ENCODE measurements around the gene GPD2.
"Not testable (repeated sequence)": the region's sequence is repeated elsewhere in the genome, so short reads cannot be mapped to it uniquely, and the experiment has no call there.

Gene GPD2

DNA sequence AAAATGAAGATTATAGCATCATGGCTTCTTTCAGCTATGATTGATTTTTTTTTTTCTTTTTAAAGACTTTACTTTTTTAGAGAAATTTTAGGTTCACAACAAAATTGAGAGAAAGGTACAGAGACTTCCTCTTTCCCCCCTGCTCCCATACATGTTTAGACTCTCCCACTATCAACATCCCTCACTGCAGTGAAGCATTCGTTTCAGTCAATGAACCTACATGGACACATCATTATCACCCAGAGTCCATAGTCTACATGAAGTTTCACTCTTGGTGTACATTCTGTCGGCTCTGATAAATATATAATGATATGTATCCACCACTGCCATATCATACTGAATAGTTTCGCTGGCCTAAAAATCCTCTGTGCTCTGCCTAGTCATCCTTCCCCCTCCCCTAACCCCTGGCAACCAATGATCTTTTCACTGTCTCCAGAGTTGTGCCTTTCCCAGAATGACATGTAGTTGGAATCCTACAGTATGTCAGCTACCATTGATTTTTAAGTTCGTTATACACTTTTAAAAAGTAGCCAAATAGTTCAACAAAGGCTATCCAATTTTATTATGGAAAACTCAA is 86.8 kb downstream of the GPD2 start:
- ATAC-seq (ENCODE audit: low read depth) = no peak

DNA sequence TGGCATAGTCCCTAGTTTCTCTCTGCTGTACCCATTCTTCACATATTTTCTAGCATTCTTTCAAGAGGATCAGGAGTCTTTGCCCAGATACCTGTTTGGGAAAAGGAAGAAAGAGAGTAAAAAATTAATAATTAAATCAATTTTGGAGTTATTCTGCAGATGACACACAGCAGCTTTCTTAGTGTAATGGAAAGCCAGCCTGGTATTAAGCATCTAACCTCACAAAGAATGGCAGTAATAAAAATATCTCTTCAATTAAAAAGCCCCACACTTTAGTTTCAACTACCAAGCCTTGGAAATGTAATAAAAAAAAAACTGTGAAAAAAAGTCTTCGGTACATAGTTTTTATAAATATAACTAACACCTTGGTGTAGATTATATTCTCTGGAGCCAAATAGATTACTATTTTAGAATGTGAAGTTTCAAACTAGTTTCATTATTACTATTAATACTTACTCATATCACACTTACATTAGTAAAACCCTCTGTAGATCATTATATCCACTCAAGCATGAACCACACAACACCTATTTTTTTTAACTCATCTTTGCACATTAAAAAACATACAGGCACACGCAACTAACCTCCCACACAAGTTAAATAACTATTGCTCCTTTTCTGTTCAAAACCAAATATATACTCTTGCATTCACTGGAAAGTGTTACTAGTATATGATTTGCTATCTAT is 90.9 kb downstream of the GPD2 start:
- TF ChIP-seq, protein P1, sequence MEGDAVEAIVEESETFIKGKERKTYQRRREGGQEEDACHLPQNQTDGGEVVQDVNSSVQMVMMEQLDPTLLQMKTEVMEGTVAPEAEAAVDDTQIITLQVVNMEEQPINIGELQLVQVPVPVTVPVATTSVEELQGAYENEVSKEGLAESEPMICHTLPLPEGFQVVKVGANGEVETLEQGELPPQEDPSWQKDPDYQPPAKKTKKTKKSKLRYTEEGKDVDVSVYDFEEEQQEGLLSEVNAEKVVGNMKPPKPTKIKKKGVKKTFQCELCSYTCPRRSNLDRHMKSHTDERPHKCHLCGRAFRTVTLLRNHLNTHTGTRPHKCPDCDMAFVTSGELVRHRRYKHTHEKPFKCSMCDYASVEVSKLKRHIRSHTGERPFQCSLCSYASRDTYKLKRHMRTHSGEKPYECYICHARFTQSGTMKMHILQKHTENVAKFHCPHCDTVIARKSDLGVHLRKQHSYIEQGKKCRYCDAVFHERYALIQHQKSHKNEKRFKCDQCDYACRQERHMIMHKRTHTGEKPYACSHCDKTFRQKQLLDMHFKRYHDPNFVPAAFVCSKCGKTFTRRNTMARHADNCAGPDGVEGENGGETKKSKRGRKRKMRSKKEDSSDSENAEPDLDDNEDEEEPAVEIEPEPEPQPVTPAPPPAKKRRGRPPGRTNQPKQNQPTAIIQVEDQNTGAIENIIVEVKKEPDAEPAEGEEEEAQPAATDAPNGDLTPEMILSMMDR (IDR thresholded peaks at IDR 0.05; ENCODE audit: poor library complexity, severe bottlenecking) = no peak
- no peak overlapping the region for H3K4me3 ChIP-seq (ENCODE audit: severe bottlenecking)
- no peaks in the 10 kb centered on the region for H3K9me3 ChIP-seq (ENCODE audit: severe bottlenecking)
- H3K27ac ChIP-seq (ENCODE audit: poor library complexity, severe bottlenecking) = no peak overlapping the region
- H3K4me1 ChIP-seq (ENCODE audit: insufficient read depth, poor library complexity, severe bottlenecking) = no peaks in the 10 kb centered on the region
- ATAC-seq (ENCODE audit: low read depth) (no peak), DNase-seq (ENCODE audit: low spot score) (no peak)
- H3K27me3 ChIP-seq (ENCODE audit: insufficient read depth, poor library complexity, severe bottlenecking) = no peaks in the 10 kb centered on the region
- H3K36me3 ChIP-seq (ENCODE audit: low read depth) = peaks cover 11% of the 10 kb centered on the region

More for the DNA sequence above, 86.8 kb downstream of the GPD2 start:
- Histone ChIP-seq H3K4me3 (ENCODE audit: severe bottlenecking) (no peak overlapping the region), H3K36me3 (ENCODE audit: low read depth) (peaks cover 11% of the 10 kb centered on the region), H3K27ac (ENCODE audit: poor library complexity, severe bottlenecking) (no peak overlapping the region), H3K27me3 (ENCODE audit: insufficient read depth, poor library complexity, severe bottlenecking) (no peaks in the 10 kb centered on the region), H3K9me3 (ENCODE audit: severe bottlenecking) (no peaks in the 10 kb centered on the region), H3K4me1 (ENCODE audit: insufficient read depth, poor library complexity, severe bottlenecking) (no peaks in the 10 kb centered on the region)
- no peak for DNase-seq (ENCODE audit: low spot score)
- TF ChIP-seq, protein P1 (IDR thresholded peaks at IDR 0.05; ENCODE audit: poor library complexity, severe bottlenecking) = no peak

DNA sequence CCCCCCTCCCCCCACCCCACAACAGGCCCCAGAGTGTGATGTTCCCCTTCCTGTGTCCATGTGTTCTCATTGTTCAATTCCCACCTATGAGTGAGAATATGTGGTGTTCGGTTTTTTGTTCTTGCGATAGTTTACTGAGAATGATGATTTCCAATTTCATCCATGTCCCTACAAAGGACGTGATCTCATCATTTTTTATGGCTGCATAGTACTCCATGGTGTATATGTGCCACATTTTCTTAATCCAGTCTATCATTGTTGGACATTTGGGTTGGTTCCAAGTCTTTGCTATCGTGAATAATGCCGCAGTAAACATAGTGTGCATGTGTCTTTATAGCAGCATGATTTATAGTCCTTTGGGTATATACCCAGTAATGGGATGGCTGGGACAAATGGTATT is 92.4 kb downstream of the GPD2 start:
- H3K36me3 ChIP-seq (ENCODE audit: low read depth); H3K4me1 ChIP-seq (ENCODE audit: insufficient read depth, poor library complexity, severe bottlenecking); DNase-seq (ENCODE audit: low spot score); H3K27me3 ChIP-seq (ENCODE audit: insufficient read depth, poor library complexity, severe bottlenecking); ATAC-seq (ENCODE audit: low read depth); H3K4me3 ChIP-seq (ENCODE audit: severe bottlenecking); H3K27ac ChIP-seq (ENCODE audit: poor library complexity, severe bottlenecking); H3K9me3 ChIP-seq (ENCODE audit: severe bottlenecking): not testable (repeated sequence)

DNA sequence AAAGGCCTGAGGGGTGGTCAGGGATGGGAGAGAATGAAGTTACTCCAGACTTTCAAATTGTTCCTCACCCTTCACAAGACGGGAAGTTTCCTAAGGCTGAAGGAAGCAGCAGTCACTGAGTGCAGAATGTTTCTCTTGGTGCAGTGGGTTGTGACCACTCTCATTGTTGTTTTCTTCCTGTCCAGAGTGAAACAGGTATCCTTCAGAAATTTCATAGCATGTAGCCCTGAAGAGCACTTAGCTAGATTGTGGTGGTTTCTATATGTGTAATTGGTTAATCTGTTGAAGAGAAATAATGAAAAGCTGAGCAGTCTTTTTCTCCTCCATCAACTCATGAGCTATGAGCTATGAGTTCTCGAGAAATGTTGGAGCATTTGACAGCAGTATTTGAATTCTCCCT is 96.8 kb downstream of the GPD2 start:
- H3K36me3 ChIP-seq (ENCODE audit: low read depth) = no peaks in the 10 kb centered on the region
- H3K4me3 ChIP-seq (ENCODE audit: severe bottlenecking) = no peak overlapping the region
- no peaks in the 10 kb centered on the region for H3K9me3 ChIP-seq (ENCODE audit: severe bottlenecking)
- H3K4me1 ChIP-seq (ENCODE audit: insufficient read depth, poor library complexity, severe bottlenecking) = peaks cover 6% of the 10 kb centered on the region
- no peaks in the 10 kb centered on the region for H3K27me3 ChIP-seq (ENCODE audit: insufficient read depth, poor library complexity, severe bottlenecking)
- TF ChIP-seq, protein P1 (IDR thresholded peaks at IDR 0.05; ENCODE audit: poor library complexity, severe bottlenecking) = no peak
- ATAC-seq (ENCODE audit: low read depth) = no peak
- DNase-seq (ENCODE audit: low spot score) = no peak
- H3K27ac ChIP-seq (ENCODE audit: poor library complexity, severe bottlenecking) = no peak overlapping the region

DNA sequence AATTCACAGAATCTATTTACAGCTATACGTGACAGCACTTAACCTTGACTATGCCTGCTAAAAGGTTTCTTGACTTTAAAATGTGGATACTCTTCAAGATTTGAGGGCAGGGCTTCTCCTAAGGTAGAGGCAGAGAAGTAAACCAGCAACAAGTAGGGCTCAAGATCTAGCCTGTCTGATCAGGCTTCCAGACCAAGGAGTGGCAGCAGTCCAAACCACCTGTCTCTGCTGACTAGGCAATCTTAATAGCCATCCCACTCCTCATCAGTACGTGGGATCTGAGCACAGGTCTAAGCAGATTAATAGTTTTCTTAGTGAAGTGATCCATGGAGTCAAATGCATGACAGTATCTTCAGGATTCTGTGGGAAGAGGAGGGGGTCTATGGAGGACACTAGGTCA is 100.4 kb downstream of the GPD2 start:
- Histone ChIP-seq H3K4me3 (ENCODE audit: severe bottlenecking) (no peak overlapping the region), H3K9me3 (ENCODE audit: severe bottlenecking) (no peaks in the 10 kb centered on the region), H3K27ac (ENCODE audit: poor library complexity, severe bottlenecking) (no peak overlapping the region), H3K27me3 (ENCODE audit: insufficient read depth, poor library complexity, severe bottlenecking) (no peaks in the 10 kb centered on the region), H3K4me1 (ENCODE audit: insufficient read depth, poor library complexity, severe bottlenecking) (peaks cover 6% of the 10 kb centered on the region), H3K36me3 (ENCODE audit: low read depth) (no peaks in the 10 kb centered on the region)
- TF ChIP-seq, protein P1 (IDR thresholded peaks at IDR 0.05; ENCODE audit: poor library complexity, severe bottlenecking) = no peak
- ATAC-seq (ENCODE audit: low read depth) (no peak), DNase-seq (ENCODE audit: low spot score) (no peak)
